GM21786 (cell line): ENCODE results near the gene FNIP1.
A peak's percentile ranks its signal among the peaks of the same experiment; 100 is the strongest.
"Not testable (repeated sequence)": the region's sequence is repeated elsewhere in the genome, so short reads cannot be mapped to it uniquely, and the experiment has no call there.

Experiments
- ATAC-seq: cut with Tn5 transposase; IDR thresholded peaks from one replicate; pipeline ENCODE4 v1.9.1; 2021; ENCODE audit not compliant: unreplicated experiment

FNIP1 gene

DNA sequence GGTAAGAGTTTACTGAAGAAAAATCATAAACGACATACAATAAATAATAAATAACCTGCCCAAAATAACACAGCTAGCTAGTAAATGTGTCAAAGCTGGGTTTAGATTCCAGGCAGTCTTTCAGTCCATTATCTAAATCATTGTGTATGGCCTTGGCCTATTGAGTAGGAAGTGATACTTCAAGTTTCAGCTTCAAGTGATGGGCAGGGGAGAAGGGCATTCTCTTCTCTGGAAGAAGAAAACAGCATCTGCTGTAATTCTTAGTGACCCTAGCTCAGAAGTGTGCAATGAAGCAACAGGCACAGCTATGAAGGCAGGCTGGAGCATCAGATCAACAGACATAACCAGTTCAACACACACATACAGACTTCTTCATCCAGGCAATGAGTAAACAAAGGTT lies 42.5 kb downstream of the FNIP1 start:
- ATAC-seq: no peak

GRCh38 chr5:131751506-131751905 lies 45.3 kb downstream of the FNIP1 start:
- ATAC-seq: no peak

GRCh38 chr5:131749723-131750470 lies 46.9 kb downstream of the FNIP1 start:
- no peak for ATAC-seq

DNA sequence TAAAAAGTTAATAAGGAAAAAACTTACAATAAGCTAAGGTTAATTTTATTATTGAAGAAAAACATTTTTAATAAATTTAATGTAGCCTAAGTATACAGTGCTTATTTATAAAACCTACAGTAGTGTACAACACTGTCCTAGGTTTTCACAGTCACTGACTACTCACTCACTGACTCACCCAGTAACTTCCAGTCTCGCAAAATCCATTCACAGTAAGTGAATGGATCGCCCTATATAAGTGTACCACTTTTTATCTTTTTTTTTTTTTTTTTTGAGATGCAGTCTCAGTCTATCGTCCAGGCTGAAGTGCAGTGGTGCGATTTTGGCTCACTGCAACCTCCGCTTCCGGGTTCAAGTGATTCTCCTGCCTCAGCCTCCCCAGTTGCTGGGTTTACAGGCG lies 47.7 kb downstream of the FNIP1 start:
- no peak for ATAC-seq

DNA sequence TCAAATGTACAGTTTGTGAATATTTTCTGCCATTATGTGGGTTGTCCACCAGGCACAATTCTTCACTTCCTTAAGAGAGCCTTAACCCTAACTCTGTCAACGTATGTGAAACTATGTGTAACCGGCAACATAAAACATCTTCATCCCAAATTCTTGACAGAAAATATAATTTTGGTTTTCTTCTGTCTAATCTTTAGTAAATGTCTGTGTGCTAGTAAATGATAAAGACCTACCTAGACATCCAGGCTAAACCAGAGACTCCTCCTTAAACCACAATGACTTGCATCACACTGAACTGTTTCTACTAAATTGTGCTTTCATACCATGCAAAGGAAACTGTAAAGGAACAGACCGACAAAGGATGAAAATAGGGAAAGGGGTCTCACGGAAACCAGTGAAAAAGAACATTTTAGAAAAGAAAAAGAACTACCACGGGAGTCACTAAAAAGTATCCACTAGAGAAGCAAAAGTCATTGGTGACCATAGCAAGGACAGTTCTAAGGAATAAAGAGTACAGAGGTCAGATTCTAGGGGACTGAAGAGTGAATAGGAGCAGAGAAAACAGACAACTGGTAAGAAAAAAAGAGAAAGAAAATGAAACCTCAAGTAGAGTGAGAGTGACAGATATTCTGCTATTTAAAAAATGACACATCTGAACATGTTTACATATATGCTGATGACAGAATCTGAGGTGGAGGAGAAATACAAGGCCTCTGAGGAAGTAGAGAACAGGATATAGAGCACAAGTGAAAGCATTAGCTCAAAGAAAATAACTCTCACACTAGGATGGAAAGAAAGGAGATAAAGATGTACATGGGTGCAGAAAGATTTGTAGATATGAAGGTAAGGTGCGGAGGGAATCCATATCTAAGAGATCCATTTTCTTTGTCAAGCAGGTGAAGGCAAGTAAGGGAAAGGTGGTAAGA lies 49.4 kb downstream of the FNIP1 start:
- peak; percentile 68 for ATAC-seq

DNA sequence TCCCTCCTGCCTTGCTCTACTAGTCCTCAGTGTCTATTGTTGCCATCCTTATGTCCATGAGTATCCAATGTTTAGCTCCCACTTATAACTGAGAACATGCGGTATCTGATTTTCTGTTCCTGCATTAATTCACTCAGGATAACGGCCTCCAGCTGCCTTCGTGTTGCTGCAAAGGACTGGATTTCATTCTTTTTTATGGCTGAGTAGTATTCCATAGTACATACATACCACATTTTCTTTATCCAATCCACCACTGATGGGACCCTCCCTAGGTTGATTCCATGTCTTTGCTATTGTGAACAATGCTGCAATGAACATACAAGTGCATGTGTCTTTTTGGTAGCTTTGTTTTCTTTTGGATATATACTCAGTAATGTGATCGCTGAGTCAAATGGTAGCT lies 50.4 kb downstream of the FNIP1 start:
- no peak for ATAC-seq

DNA sequence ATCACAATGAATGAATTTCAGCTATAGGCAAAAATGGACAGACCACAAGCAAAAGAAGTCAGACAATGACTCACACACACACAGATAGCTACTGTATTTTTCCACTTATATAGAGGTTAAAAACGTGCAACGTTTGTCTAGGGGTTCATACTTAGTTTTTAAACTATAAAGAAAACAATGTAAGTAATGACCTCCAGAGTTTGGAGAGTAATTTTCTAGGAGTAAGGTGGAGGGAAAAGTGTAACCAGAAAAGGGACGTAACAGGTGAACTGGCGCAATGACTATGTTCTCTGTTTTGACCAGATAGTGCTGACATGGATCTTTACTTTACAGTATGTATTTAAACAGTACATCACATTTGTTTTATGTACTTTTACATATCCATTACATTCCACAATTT lies 51.1 kb downstream of the FNIP1 start:
- ATAC-seq: no peak

DNA sequence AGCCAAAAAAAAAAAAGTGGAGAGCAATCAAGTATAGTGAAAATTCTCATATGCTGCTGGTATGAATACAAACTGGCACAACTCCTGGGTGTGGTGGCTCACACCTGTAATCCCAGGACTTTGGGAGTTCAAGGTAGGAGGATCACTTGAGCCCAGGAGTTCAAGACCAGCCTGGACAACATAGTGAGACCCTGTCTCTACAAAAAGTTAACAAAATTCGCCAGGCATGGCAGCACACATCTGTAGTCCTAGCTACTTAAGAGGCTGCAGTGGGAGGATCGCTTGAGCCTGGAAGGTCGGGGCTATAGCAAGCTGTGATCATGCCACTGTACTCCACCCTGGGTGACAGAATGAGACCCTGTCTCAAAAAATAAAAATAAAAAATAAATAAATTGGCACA lies 51.7 kb downstream of the FNIP1 start:
- no peak for ATAC-seq

DNA sequence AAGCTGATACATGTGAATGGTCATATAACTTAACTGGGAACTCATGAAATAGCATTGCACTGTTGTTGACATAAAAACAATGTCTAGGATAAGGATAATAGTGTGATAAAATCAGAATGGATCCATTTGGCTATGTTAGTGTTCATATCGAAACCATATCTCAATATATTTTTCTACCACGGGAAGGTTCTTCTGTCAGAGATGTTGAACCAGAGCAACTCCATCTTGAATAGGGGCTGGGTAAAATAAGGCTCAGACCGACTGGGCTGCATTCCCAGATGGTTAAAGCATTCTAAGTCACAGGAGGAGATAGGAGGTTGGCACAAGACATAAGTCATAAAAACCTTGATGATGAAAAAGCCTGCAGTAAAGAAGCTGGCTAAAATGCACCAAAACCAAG lies 56.3 kb downstream of the FNIP1 start:
- ATAC-seq: no peak

- ATAC-seq: no peak
Measured at GRCh38 chr5:131735393-131735792, 61.4 kb downstream of the FNIP1 start.

- not testable (repeated sequence) for ATAC-seq
Measured at GRCh38 chr5:131734939-131735338, 61.9 kb downstream of the FNIP1 start.

DNA sequence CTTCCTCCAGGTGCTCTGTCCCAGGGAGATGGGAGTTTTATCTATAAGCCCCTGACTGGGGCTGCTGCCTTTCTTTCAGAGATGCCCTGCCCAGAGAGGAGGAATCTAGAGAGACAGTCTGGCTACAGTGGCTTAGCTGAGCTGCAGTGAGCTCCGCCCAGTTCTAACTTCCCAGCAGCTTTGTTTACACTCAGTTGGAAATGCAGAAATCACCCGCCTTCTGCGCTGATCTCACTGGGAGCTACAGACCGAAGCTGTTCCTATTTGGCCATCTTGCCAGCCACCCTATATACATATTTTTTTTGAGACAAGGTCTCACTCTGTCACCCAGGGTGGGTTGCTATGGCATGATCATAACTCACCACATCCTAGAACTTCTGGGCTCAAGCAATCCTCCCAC lies 67.5 kb downstream of the FNIP1 start:
- ATAC-seq: not testable (repeated sequence)

- ATAC-seq: not testable (repeated sequence)
Measured at GRCh38 chr5:131724089-131724488, 72.7 kb downstream of the FNIP1 start.

DNA sequence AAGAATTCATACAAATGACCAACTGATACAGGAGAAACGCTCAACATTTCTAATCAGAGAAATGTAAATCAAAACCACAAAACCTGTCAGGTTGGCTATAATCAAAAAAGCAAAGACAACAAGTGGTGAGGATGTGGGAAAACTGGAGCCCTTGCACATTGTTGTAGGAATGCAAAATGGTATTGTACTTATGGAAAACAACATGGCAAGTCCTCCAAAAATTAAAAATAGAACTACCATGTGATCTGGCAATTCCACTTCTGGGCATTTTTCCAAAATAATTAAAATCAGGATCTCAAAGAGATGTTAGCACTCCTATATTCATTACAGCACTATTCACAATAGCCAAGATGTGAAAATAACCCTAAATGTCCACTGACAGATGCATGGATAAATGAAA lies 76.1 kb downstream of the FNIP1 start:
- ATAC-seq: no peak

DNA sequence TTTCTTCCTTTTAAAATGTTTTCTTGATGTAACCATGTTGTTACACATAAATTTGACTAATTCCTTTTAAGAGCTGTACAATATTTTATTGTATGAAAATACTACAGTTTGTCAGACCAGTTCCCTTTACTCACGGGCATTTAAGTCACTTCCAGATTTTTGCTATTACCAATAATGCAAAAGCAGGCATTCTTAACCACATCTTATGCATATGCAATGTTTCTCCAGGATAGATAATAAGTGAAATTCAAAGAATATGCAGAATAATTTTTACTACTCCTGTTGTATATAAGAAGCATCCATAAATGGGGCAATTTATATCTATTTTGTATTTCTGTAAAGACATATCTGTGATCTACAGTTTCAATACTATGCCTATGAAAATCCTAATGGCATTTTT lies 77.3 kb downstream of the FNIP1 start:
- ATAC-seq: no peak

DNA sequence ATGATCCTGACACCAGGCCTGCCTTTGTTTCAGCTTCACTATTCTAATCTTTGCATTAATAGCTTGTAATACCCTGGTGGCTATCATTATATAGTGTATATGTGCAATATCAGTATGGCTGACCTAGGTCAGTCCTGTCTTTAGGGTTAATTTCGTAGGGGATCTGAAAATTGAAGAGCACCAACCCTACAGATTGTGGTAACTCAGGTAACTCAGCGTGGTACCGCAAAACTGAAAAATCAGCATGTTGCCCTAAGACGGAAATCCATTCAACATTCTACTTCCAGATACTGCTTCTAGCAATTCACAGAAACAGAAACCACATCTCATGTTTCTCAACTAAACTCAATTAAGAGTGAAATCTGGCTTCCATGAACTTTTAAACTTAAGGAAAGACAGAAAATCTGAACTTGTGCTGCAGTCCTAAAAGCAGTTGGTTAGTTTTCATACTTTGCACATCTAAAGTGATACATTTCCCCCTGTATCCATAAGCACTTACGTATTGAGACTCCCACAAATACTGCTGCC lies 78.3 kb downstream of the FNIP1 start:
- no peak for ATAC-seq

- ATAC-seq: not testable (repeated sequence)
Measured at GRCh38 chr5:131717164-131717563, 79.7 kb downstream of the FNIP1 start.

- no peak for ATAC-seq
Measured at GRCh38 chr5:131716650-131717049, 80.2 kb downstream of the FNIP1 start.

GRCh38 chr5:131710391-131710790 lies 86.4 kb downstream of the FNIP1 start:
- ATAC-seq: no peak

DNA sequence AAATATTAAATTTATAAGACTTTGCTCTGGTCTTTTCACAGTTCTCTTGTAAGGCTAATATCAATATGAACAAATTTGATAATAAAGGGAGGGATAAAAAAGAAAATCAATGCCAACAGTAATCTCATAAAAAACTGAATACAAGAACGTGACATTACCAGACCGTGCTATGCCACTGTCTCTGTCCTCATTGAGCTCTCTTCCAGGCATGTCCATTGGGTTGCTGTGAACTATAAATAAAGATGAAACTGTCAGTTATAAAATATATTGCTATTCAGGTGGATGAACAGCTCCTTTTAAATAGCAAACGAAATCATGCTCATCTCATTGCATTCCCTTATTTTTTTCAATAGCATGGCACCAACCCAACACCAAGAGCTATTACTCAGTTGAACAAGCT lies 87.8 kb downstream of the FNIP1 start:
- ATAC-seq: no peak

- no peak for ATAC-seq
Measured at GRCh38 chr5:131706281-131706680, 90.5 kb downstream of the FNIP1 start.

DNA sequence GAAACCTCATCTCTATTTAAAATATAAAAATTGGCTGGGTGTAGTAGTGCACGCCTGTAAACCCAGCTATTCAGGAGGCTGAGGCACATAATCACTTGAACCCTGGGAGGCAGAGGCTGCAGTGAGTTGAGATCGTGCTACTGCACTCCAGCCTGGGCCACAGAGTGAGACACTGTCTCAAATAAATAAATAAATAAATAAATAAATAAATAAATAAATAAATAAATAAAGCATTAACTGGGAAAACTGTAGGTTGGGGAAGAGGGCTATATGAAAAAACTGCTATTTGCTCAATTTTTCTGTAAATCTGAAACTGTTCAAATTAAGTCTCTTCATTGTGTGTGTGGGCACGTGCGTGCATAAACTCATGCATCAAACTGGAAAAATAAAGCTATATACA lies 101.9 kb downstream of the FNIP1 start:
- ATAC-seq: no peak
